SK-N-SH treated with all-trans-retinoic acid at 6 μM for 48 hours (cell line): Measurements from ENCODE around the gene PPFIBP1.

Experiments
- ATAC-seq: fragments of 200-7000 bp; cut with Tn5 transposase; 3 replicates; pipeline ENCODE4 v1.9.1; 2020; ENCODE audit warnings: mild to moderate bottlenecking, moderate library complexity
- ARNTL ChIP-seq: fragments of 450-650 bp; formaldehyde crosslinking; IDR thresholded peaks from 2 replicates; pipeline ENCODE4 v1.5.0; 2020; ENCODE audit warnings: low read depth, mild to moderate bottlenecking, moderate library complexity, borderline replicate concordance
- BACH2 ChIP-seq: fragments of 250-450 bp; sonication (Bioruptor Pico); IDR thresholded peaks from 2 replicates; pipeline ENCODE4 v1.9.0; 2021; ENCODE audit warnings: mild to moderate bottlenecking, borderline replicate concordance
- CSDC2 ChIP-seq: fragments of 250-450 bp; sonication (Bioruptor Pico); IDR thresholded peaks from 2 replicates; pipeline ENCODE4 v1.5.0; 2020; ENCODE audit warnings: mild to moderate bottlenecking, moderate library complexity
- CSRNP3 ChIP-seq: fragments of 250-450 bp; sonication (Bioruptor Pico); IDR thresholded peaks from 2 replicates; pipeline ENCODE4 v1.5.1; 2021; ENCODE audit warnings: mild to moderate bottlenecking, moderate library complexity
- ESRRG ChIP-seq: fragments of 250-450 bp; sonication (Bioruptor Pico); IDR thresholded peaks from 2 replicates; pipeline ENCODE4 v1.6.1; 2021; ENCODE audit warnings: mild to moderate bottlenecking
- GLIS3 ChIP-seq: fragments of 250-450 bp; sonication (Bioruptor Pico); IDR thresholded peaks from 2 replicates; pipeline ENCODE4 v1.5.0; 2020; ENCODE audit warnings: mild to moderate bottlenecking, moderate library complexity
- ISL1 ChIP-seq: fragments of 250-450 bp; sonication (Bioruptor Pico); IDR thresholded peaks from 2 replicates; pipeline ENCODE4 v2.1.2; 2022; ENCODE audit warnings: mild to moderate bottlenecking, moderate library complexity
- OSR1 ChIP-seq: fragments of 250-450 bp; sonication (Bioruptor Pico); IDR thresholded peaks from 2 replicates; pipeline ENCODE4 v1.8.0; 2022; ENCODE audit warnings: moderate library complexity, mild to moderate bottlenecking, inconsistent platforms
- RARB ChIP-seq: fragments of 250-450 bp; sonication (Bioruptor Pico); IDR thresholded peaks from 2 replicates; pipeline ENCODE4 v1.8.0; 2021; ENCODE audit warnings: mild to moderate bottlenecking, moderate library complexity
- SNAI2 ChIP-seq: fragments of 250-450 bp; sonication (Bioruptor Pico); IDR thresholded peaks from 2 replicates; pipeline ENCODE4 v1.5.0; 2020; ENCODE audit warnings: mild to moderate bottlenecking, moderate library complexity
- TCF4 ChIP-seq: fragments of 250-450 bp; sonication (Bioruptor Pico); IDR thresholded peaks from 2 replicates; pipeline ENCODE4 v1.8.0; 2021; ENCODE audit warnings: mild to moderate bottlenecking, moderate library complexity, borderline replicate concordance
- TOX ChIP-seq: fragments of 250-450 bp; sonication (Bioruptor Pico); IDR thresholded peaks from 2 replicates; pipeline ENCODE4 v1.8.0; 2021; ENCODE audit warnings: mild to moderate bottlenecking, moderate library complexity, borderline replicate concordance
- ZC3H10 ChIP-seq: fragments of 250-450 bp; sonication (Bioruptor Pico); IDR thresholded peaks from 2 replicates; pipeline ENCODE4 v1.5.1; 2021; ENCODE audit warnings: mild to moderate bottlenecking, moderate library complexity
- ZFP3 ChIP-seq: fragments of 250-450 bp; sonication (Bioruptor Pico); IDR thresholded peaks from 2 replicates; pipeline ENCODE4 v1.5.0; 2020; ENCODE audit warnings: mild to moderate bottlenecking, moderate library complexity
- ZFP30 ChIP-seq: fragments of 450-650 bp; formaldehyde crosslinking; IDR thresholded peaks from 2 replicates; pipeline ENCODE4 v1.5.0; 2022; ENCODE audit warnings: mild to moderate bottlenecking, moderate library complexity
- ZNF565 ChIP-seq: fragments of 450-650 bp; formaldehyde crosslinking; conservative IDR thresholded peaks from 2 replicates; pipeline ENCODE4 v1.5.0; 2020; ENCODE audit warnings: low read depth, mild to moderate bottlenecking, moderate library complexity
- ZNF70 ChIP-seq: fragments of 450-650 bp; formaldehyde crosslinking; IDR thresholded peaks from 2 replicates; pipeline ENCODE4 v1.5.0; 2020; ENCODE audit warnings: mild to moderate bottlenecking, moderate library complexity
- ZNF8 ChIP-seq: fragments of 450-650 bp; formaldehyde crosslinking; IDR thresholded peaks from 2 replicates; pipeline ENCODE4 v1.5.0; 2020; ENCODE audit warnings: mild to moderate bottlenecking, moderate library complexity
- TF ChIP-seq, protein P1 (sequence below): fragments of 250-450 bp; sonication (Bioruptor Pico); IDR thresholded peaks from 2 replicates; pipeline ENCODE4 v1.5.1; 2020; ENCODE audit warnings: low read depth, mild to moderate bottlenecking, moderate library complexity
- TF ChIP-seq, protein P2 (sequence below): fragments of 250-450 bp; sonication (Bioruptor Pico); IDR thresholded peaks from 2 replicates; pipeline ENCODE4 v1.5.0; 2020; ENCODE audit warnings: mild to moderate bottlenecking, moderate library complexity
- TF ChIP-seq, protein P3 (sequence below): fragments of 250-450 bp; sonication (Bioruptor Pico); IDR thresholded peaks from 2 replicates; pipeline ENCODE4 v1.8.0; 2020; ENCODE audit warnings: mild to moderate bottlenecking, moderate library complexity, borderline replicate concordance

PPFIBP1 gene

GRCh38 chr12:27486961-27487360 lies 37.0 kb upstream of the PPFIBP1 start:
- no peak for TF ChIP-seq BACH2 (CRISPR knock-in tag)
- no peak for TF ChIP-seq RARB
- TF ChIP-seq, protein P1, sequence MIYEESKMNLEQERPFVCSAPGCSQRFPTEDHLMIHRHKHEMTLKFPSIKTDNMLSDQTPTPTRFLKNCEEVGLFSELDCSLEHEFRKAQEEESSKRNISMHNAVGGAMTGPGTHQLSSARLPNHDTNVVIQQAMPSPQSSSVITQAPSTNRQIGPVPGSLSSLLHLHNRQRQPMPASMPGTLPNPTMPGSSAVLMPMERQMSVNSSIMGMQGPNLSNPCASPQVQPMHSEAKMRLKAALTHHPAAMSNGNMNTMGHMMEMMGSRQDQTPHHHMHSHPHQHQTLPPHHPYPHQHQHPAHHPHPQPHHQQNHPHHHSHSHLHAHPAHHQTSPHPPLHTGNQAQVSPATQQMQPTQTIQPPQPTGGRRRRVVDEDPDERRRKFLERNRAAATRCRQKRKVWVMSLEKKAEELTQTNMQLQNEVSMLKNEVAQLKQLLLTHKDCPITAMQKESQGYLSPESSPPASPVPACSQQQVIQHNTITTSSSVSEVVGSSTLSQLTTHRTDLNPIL (CRISPR knock-in tag): no peak
- TF ChIP-seq TOX (CRISPR knock-in tag): no peak
- TF ChIP-seq OSR1: no peak
- TF ChIP-seq ZC3H10 (CRISPR knock-in tag): no peak
- no peak for TF ChIP-seq CSRNP3 (CRISPR knock-in tag)
- TF ChIP-seq ZNF565 (CRISPR knock-in tag): no peak
- TF ChIP-seq, protein P2, sequence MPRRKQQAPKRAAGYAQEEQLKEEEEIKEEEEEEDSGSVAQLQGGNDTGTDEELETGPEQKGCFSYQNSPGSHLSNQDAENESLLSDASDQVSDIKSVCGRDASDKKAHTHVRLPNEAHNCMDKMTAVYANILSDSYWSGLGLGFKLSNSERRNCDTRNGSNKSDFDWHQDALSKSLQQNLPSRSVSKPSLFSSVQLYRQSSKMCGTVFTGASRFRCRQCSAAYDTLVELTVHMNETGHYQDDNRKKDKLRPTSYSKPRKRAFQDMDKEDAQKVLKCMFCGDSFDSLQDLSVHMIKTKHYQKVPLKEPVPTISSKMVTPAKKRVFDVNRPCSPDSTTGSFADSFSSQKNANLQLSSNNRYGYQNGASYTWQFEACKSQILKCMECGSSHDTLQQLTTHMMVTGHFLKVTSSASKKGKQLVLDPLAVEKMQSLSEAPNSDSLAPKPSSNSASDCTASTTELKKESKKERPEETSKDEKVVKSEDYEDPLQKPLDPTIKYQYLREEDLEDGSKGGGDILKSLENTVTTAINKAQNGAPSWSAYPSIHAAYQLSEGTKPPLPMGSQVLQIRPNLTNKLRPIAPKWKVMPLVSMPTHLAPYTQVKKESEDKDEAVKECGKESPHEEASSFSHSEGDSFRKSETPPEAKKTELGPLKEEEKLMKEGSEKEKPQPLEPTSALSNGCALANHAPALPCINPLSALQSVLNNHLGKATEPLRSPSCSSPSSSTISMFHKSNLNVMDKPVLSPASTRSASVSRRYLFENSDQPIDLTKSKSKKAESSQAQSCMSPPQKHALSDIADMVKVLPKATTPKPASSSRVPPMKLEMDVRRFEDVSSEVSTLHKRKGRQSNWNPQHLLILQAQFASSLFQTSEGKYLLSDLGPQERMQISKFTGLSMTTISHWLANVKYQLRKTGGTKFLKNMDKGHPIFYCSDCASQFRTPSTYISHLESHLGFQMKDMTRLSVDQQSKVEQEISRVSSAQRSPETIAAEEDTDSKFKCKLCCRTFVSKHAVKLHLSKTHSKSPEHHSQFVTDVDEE (CRISPR knock-in tag): no peak
- TF ChIP-seq ISL1: no peak
- ATAC-seq: no peak

- ATAC-seq: no peak
- TF ChIP-seq, protein P2 (CRISPR knock-in tag): no peak
- TF ChIP-seq ZFP30 (CRISPR knock-in tag) (no peak), RARB (no peak), ZNF8 (no peak), ZNF565 (CRISPR knock-in tag) (no peak), ZC3H10 (CRISPR knock-in tag) (no peak), TOX (CRISPR knock-in tag) (no peak), ZFP3 (CRISPR knock-in tag) (no peak), ZNF70 (CRISPR knock-in tag) (no peak), GLIS3 (CRISPR knock-in tag) (no peak), TCF4 (CRISPR knock-in tag) (no peak), CSDC2 (CRISPR knock-in tag) (no peak), ISL1 (no peak)
- TF ChIP-seq, protein P3, sequence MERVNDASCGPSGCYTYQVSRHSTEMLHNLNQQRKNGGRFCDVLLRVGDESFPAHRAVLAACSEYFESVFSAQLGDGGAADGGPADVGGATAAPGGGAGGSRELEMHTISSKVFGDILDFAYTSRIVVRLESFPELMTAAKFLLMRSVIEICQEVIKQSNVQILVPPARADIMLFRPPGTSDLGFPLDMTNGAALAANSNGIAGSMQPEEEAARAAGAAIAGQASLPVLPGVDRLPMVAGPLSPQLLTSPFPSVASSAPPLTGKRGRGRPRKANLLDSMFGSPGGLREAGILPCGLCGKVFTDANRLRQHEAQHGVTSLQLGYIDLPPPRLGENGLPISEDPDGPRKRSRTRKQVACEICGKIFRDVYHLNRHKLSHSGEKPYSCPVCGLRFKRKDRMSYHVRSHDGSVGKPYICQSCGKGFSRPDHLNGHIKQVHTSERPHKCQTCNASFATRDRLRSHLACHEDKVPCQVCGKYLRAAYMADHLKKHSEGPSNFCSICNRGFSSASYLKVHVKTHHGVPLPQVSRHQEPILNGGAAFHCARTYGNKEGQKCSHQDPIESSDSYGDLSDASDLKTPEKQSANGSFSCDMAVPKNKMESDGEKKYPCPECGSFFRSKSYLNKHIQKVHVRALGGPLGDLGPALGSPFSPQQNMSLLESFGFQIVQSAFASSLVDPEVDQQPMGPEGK (CRISPR knock-in tag): no peak
- TF ChIP-seq, protein P1 (CRISPR knock-in tag): no peak
Observed at GRCh38 chr12:27488479-27488878, 35.5 kb upstream of the PPFIBP1 start.

DNA sequence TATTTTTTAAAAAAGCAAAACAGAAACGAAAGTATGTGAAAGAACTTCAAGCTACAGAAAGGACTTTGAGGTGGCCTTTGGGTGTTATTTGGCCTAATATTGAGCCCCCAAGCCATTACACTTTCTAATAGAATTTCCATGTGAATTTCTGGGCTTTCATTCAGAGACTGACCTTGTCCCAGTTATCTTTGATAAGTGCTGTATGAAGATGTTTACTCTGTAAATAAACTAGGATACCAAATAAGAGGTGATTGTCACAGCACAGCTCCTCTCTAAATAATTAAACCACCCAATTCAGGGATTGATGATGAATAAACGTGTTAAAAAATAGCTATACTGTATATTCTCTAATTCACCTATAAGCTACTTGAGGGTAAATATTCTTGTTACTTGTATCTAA lies 32.8 kb upstream of the PPFIBP1 start:
- ATAC-seq: no peak
- TF ChIP-seq ZC3H10 (CRISPR knock-in tag) (no peak), SNAI2 (no peak), OSR1 (no peak), GLIS3 (CRISPR knock-in tag) (no peak), CSDC2 (CRISPR knock-in tag) (no peak), ZFP3 (CRISPR knock-in tag) (no peak), ESRRG (CRISPR knock-in tag) (no peak), ARNTL (CRISPR knock-in tag) (no peak), CSRNP3 (CRISPR knock-in tag) (no peak), ISL1 (no peak), RARB (no peak), ZNF565 (CRISPR knock-in tag) (no peak)
- TF ChIP-seq, protein P1 (CRISPR knock-in tag): no peak
